ENCODE results near the gene CAPZA1.

Gene CAPZA1

GRCh38 chr1:112704934-112705627, 85.4 kb downstream of the CAPZA1 start:
- Histone ChIP-seq H3K9me3 (ENCODE audit: severe bottlenecking) (no peaks in the 10 kb centered on the region), H3K27ac (peak overlapping the region; percentile 52), H3K4me3 (ENCODE audit: low read depth, low read length) (peak overlapping the region; percentile 4; the same call in 1 of the 2 replicates), H3K36me3 (peaks cover 18% of the 10 kb centered on the region), H3K27me3 (ENCODE audit: insufficient read depth, low read depth, severe bottlenecking) (no peaks in the 10 kb centered on the region)
- DNase-seq: peak; percentile 88
- no peak for TF ChIP-seq CTCF (IDR thresholded peaks at IDR 0.05; ENCODE audit: low read depth, low read length)

- H3K27me3 ChIP-seq (ENCODE audit: insufficient read depth, low read depth, severe bottlenecking): no peaks in the 10 kb centered on the region
- H3K27ac ChIP-seq: peak within 1 kb of the TSS; percentile 75
- TF ChIP-seq CTCF (IDR thresholded peaks at IDR 0.05; ENCODE audit: low read depth, low read length): no peak
- peaks cover 2% of the 10 kb centered on the region; the same call in 1 of the 2 replicates for H3K36me3 ChIP-seq
- peak within 1 kb of the TSS; percentile 69 for H3K4me3 ChIP-seq (ENCODE audit: low read depth, low read length)
- DNase-seq: peak; percentile 62
- H3K9me3 ChIP-seq (ENCODE audit: severe bottlenecking): no peaks in the 10 kb centered on the region
These were observed 87.0 kb downstream of the CAPZA1 start, which contains the start of gene RHOC for GRCh38 chr1:112706505-112707220. Gene RHOC, minus strand, starts transcription at chr1:112707127. Its CDS starts 3,328 bp downstream, at chr1:112703799.

- TF ChIP-seq CTCF (IDR thresholded peaks at IDR 0.05; ENCODE audit: low read depth, low read length): peak; percentile 92
- Histone ChIP-seq H3K27ac (peak overlapping the region; percentile 75), H3K27me3 (ENCODE audit: insufficient read depth, low read depth, severe bottlenecking) (no peaks in the 10 kb centered on the region)
These were observed 87.8 kb downstream of the CAPZA1 start for GRCh38 chr1:112707221-112708001.

GRCh38 chr1:112708002-112708448, 88.4 kb downstream of the CAPZA1 start:
- Histone ChIP-seq H3K27me3 (ENCODE audit: insufficient read depth, low read depth, severe bottlenecking) (no peaks in the 10 kb centered on the region), H3K4me3 (ENCODE audit: low read depth, low read length) (no peak overlapping the region), H3K9me3 (ENCODE audit: severe bottlenecking) (no peaks in the 10 kb centered on the region), H3K27ac (no peak overlapping the region), H3K36me3 (no peaks in the 10 kb centered on the region)
- no peak for TF ChIP-seq CTCF (IDR thresholded peaks at IDR 0.05; ENCODE audit: low read depth, low read length)
- no peak for DNase-seq

More at GRCh38 chr1:112707221-112708001, 87.8 kb downstream of the CAPZA1 start:
- H3K4me3 ChIP-seq (ENCODE audit: low read depth, low read length): peak overlapping the region; percentile 69
- peak; percentile 90 for DNase-seq
- H3K9me3 ChIP-seq (ENCODE audit: severe bottlenecking): no peaks in the 10 kb centered on the region
- H3K36me3 ChIP-seq: no peaks in the 10 kb centered on the region

GRCh38 chr1:112708489-112708888, 88.9 kb downstream of the CAPZA1 start:
- TF ChIP-seq CTCF (IDR thresholded peaks at IDR 0.05; ENCODE audit: low read depth, low read length): no peak
- Histone ChIP-seq H3K36me3 (no peaks in the 10 kb centered on the region), H3K27ac (no peak overlapping the region), H3K4me3 (ENCODE audit: low read depth, low read length) (no peak overlapping the region), H3K9me3 (ENCODE audit: severe bottlenecking) (no peaks in the 10 kb centered on the region), H3K27me3 (ENCODE audit: insufficient read depth, low read depth, severe bottlenecking) (no peaks in the 10 kb centered on the region)
- no peak for DNase-seq

Measured in WERI-Rb-1 (cell line).